GM21619 (cell line): ENCODE measurements around the gene BIRC7.

Experiments used
- ATAC-seq: cut with Tn5 transposase; IDR thresholded peaks from one replicate; pipeline ENCODE4 v1.9.1; 2021; ENCODE audit not compliant: unreplicated experiment

Gene BIRC7

GRCh38 chr20:63224412-63225081 lies 11.2 kb upstream of the BIRC7 start:
- ATAC-seq, result no peak

- no peak for ATAC-seq
Measured at GRCh38 chr20:63225082-63225454, 10.6 kb upstream of the BIRC7 start.

GRCh38 chr20:63226042-63226943 lies 9.4 kb upstream of the BIRC7 start:
- no peak for ATAC-seq

GRCh38 chr20:63227260-63227659 lies 8.4 kb upstream of the BIRC7 start:
- ATAC-seq, result no peak

GRCh38 chr20:63228806-63229205 lies 6.9 kb upstream of the BIRC7 start:
- no peak for ATAC-seq

- ATAC-seq, result no peak
Measured at GRCh38 chr20:63230800-63231268, 4.9 kb upstream of the BIRC7 start.

GRCh38 chr20:63232235-63233060 lies 3.3 kb upstream of the BIRC7 start:
- no peak for ATAC-seq

- no peak for ATAC-seq
Measured at GRCh38 chr20:63233061-63233344, 2.7 kb upstream of the BIRC7 start.

- no peak for ATAC-seq
Measured at GRCh38 chr20:63233924-63234323, 1.8 kb upstream of the BIRC7 start.

- ATAC-seq, result no peak
Measured at GRCh38 chr20:63234693-63235398, 859 bp upstream of the BIRC7 start.

- ATAC-seq, result no peak
Measured at GRCh38 chr20:63236116-63236837, 572 bp downstream of the BIRC7 start.

- ATAC-seq, result no peak
Measured at GRCh38 chr20:63238031-63238430, 2.3 kb downstream of the BIRC7 start.

- ATAC-seq, result no peak
Measured at GRCh38 chr20:63238514-63239125, 2.9 kb downstream of the BIRC7 start.

GRCh38 chr20:63239431-63239830 lies 3.7 kb downstream of the BIRC7 start:
- ATAC-seq, result no peak

- ATAC-seq, result no peak
Measured at GRCh38 chr20:63240004-63240403, 4.3 kb downstream of the BIRC7 start.

GRCh38 chr20:63241272-63241671 lies 5.6 kb downstream of the BIRC7 start:
- no peak for ATAC-seq

GRCh38 chr20:63242736-63243135 lies 7.0 kb downstream of the BIRC7 start:
- ATAC-seq, result no peak

GRCh38 chr20:63243604-63244247 lies 8.0 kb downstream of the BIRC7 start:
- ATAC-seq, result no peak

GRCh38 chr20:63244468-63244867 lies 8.8 kb downstream of the BIRC7 start:
- no peak for ATAC-seq
